Activated CD8-positive, alpha-beta memory T cell treated with anti-CD3 and anti-CD28 coated beads, Interleukin-2, amount 50 U/mL, for 24 hours (primary cell): ENCODE results near the gene HTR3A.

ENCODE experiments used
- DNase-seq: peaks from one replicate; pipeline ENCODE4 v3.0.0-alpha.2; 2020; ENCODE audit errors: extremely low read depth

The HTR3A gene

GRCh38 chr11:114019046-114019445 lies 44.1 kb downstream of the HTR3A start:
- no peak for DNase-seq

DNA sequence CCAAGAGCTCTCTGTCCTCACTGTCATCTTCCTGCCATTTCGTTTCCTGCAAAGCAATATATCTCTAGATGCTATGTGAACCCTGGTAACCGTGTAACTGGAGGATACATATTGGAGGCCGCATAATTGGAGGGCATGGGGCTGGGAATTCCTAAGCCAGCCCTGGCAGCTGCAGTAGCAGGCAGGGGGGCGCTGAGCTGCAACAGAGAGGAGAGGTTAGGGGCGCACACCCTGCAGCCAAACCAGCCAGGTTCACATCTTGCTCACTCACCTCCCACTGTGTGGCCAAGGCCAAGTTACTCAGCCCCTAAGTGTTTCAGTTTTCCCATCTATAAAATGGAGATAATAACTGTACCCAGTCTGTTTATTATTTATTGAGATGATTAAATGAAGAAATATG lies 44.7 kb downstream of the HTR3A start:
- no peak for DNase-seq

DNA sequence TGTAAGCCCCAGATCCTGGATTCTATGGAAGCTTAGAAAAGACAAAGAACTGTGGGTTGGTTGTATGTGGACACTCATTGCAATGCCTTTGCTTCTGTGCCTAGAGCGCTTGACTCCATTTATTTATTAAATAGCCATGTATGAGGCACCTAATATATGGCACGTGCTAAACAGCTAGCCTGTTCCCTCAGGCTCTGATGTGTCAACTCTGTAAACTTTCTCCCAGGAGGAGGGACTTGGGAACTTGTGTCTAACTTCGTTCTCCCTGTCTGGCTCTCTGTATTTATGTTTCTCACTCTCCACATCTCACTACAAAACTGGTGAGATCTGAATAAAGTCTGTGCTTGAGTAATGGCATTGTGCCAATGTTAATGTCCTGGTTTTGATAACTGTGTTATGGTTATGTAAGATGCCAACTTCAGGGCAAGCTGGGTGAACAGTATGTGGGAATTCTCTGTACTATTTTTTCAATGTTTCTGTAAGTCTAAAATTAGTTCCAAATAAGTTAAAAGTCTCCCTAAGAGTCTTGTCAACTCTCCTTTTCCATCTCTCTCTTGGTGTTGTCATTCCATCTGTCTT lies 50.5 kb downstream of the HTR3A start:
- no peak for DNase-seq

- no peak for DNase-seq
Observed at GRCh38 chr11:114026355-114026754, 51.4 kb downstream of the HTR3A start.

DNA sequence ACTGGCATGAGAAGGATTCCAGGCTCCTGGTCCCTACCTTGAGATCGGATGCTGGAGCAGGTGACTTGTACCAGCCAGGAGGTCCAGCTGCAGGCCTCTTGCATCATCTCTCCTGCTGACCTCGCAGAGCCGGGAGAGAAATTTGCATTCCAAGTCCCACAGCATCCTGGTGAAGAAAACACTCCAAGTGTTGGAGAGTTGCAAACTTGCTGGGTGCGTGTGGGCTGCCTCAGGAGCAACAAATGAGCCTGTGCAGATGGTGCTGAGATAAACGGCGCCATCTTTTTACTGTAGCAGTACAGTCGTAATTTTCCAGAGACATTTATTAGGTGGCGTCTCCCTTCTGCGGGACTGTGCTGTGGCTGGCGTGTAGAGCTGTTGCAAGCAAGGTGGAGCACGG lies 52.5 kb downstream of the HTR3A start:
- DNase-seq: no peak

DNA sequence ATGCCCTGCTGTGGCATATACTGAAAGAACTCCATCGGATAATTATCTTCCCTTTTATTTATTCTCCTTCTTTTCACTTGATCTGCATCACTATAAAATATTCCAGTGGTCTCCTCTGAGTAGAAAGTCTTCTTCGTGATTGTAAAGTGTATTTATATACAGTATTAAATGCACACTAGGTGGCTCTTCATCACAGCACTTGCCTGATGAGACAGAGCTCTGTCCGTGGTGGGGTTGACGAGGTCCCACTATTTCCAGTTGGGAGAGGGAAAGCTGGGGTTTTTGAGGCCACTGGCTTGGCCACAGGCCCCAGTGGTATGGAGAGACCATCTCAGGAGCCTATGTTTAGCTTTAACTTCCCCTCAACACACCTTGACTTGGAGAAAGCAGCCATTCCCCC lies 53.0 kb downstream of the HTR3A start:
- DNase-seq: no peak

DNA sequence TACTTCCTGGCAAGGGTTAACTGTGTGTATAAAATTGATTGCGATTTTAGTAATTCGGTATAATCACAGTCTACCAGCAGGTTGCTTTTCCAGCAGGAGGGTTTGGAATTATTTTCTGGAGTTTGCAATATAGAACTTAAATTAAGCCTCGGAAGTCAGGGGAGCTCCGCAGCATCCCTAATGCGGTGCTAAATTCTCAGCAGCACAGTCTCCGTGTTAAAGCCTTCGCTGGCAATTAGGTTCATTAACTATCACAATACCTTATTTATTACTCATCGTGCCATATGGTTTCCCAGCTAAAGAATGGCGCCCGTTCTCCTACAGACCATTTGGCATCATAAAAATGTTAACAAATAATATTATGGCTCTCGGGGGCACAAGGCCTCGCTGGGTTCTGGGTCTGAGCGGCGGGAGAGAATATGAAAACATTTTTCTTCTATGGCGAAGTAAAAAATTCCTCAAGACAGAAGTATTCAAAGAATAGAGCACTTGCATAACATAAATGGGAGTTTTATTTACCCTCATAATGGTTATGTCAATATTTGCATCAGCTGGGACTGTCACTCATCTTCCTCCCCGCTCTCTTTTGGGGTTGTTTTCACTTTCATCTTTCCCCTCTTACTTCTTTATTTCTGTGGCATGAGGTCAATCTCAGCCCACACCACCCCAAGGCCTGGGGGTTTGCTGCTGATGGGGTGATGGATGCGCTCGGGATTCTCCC lies 56.5 kb downstream of the HTR3A start:
- no peak for DNase-seq

GRCh38 chr11:114031967-114032320 lies 57.0 kb downstream of the HTR3A start:
- no peak for DNase-seq

DNA sequence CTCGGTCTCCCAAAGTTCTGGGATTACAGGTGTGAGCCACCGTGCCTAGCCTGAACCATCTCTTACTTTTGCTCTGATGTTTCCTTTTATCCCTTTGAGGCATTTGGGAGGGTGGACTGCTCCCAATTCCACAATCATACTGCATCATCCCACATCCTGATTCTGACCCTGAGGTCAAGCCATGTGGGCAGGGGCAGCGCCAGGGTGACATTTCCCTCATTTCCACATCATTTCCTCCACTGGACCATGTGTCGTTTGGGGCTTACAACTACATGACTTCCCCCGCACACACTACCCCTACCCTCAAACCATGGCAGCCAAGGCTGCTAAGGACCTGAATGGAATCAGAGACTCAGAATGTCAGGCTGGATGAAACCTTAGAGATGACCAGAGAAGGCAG lies 58.2 kb downstream of the HTR3A start:
- no peak for DNase-seq

DNA sequence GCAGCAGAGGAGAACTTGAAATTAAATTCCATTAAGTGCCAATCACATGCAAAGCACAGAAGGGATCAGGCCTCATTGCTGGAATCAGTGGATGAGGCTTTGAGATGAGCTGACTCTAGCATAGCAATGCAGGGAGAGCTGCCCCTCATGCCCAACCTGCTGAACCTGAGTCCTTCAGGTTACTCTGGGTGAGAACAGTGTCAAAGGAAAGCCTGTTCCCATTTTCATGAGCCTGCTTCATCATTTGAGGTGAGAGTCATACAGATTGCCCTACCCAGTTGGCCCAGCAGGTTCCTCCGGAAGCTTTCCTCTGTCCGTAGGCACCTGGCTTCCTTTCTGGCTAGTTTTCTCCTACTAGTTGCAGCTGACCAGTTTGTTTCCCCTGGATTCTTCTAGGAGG lies 58.7 kb downstream of the HTR3A start:
- no peak for DNase-seq

DNA sequence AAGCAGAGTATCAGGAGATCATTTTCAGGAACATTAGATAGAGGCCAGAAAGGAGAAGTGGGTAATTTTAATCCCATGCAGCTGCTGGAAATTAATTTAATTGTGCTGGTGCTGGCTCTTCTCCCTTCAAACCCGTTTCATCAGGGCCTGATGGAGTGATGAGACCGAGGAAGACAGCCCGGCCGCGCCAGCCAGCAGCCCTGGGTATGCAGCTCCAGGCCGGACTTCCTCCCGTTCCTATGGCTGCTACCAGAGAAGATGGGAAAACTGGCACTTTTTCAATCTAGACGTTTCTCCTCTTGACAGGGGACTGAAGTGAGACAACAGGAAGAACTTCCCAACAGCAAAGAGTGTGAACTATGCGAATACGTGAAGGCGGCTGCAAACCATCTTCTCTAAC lies 60.0 kb downstream of the HTR3A start:
- no peak for DNase-seq

- DNase-seq: no peak
Observed at GRCh38 chr11:114036147-114036811, 61.4 kb downstream of the HTR3A start.

DNA sequence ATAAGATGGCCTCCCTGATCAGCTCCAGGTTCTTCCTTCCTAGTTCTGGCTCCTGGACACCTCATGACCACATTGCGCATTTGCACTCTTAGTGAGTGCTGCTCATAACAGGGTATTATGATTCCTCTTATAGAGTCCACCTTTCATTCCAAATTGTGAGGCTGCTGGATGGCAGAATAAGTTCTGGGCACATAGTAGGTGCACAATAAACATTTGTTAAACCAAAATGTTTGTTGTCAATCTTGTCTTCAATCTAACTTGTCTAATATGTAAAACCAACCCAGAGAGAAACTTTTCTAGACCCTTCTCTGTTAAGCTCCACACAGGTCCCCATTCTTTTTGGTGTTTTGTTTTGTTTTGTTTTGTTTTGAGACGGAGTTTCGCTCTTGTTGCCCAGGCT lies 62.0 kb downstream of the HTR3A start:
- DNase-seq: no peak

GRCh38 chr11:114039551-114039950 lies 64.6 kb downstream of the HTR3A start:
- DNase-seq: no peak
